Thoracic aorta (tissue), 2 donors: Measurements from ENCODE around the gene R3HDM1. TPM values are rescaled to one million over a fixed set of nuclear protein-coding genes. Genes with fewer than 3 reads are reported as not detected.

Source experiments
- ATAC-seq: fragments of 150-250 bp; one replicate; pipeline ENCODE4 v1.8.0; 2017; ENCODE audit warnings: low read depth; ENCODE audit not compliant: insufficient number of reproducible peaks, low FRiP score
- DNase-seq: peaks from one replicate; pipeline ENCODE4 v3.0.0-alpha.2; 2020; ENCODE audit warnings: low spot score
- H3K27ac ChIP-seq, 2 donors: fragments of 200-600 bp; sonication (generic); 1 replicate in 1 of 2; 2 replicates in 1 of 2; pipeline ENCODE4 v1.5.1; 2016; ENCODE audit warnings: mild to moderate bottlenecking in 2 of 2, moderate library complexity in 2 of 2
- H3K27me3 ChIP-seq: fragments of 200-600 bp; sonication (generic); replicated peaks from 2 replicates; pipeline ENCODE4 v1.6.0; 2016; ENCODE audit warnings: mild to moderate bottlenecking; ENCODE audit not compliant: insufficient read depth
- H3K36me3 ChIP-seq: fragments of 200-600 bp; sonication (generic); one replicate; pipeline ENCODE4 v1.5.1; 2016
- H3K4me1 ChIP-seq, 2 donors: fragments of 200-600 bp; sonication (generic); 1 replicate in 1 of 2; 2 replicates in 1 of 2; pipeline versions ENCODE4 v1.5.1 to v1.6.0; 2016; ENCODE audit warnings: low read depth in 2 of 2, mild to moderate bottlenecking in 1 of 2; ENCODE audit not compliant: control insufficient read depth in 1 of 2
- H3K4me3 ChIP-seq: fragments of 200-600 bp; sonication (generic); 2 replicates; pipeline ENCODE4 v1.5.1; 2016; ENCODE audit warnings: mild to moderate bottlenecking
- H3K9me3 ChIP-seq: fragments of 200-600 bp; sonication (generic); 2 replicates; pipeline ENCODE4 v1.5.1; 2016
- CTCF ChIP-seq: fragments of 200-600 bp; sonication (generic); IDR thresholded peaks from one replicate; pipeline ENCODE4 v1.5.1; 2019; ENCODE audit warnings: antibody characterized with exemption
- total RNA-seq, 2 donors: library from RNA; depleted of rRNA; stranded (reverse); fragments of >200 nt; gene quantifications; one replicate each; pipeline versions ENCODE4 v1.1.0 to v1.2.3, GENCODE V29; 2016

R3HDM1 gene
- total RNA-seq, 2 donors from 2014 or later, result 29.8 to 76.6 TPM

GRCh38 chr2:135676031-135676430, 144.7 kb downstream of the R3HDM1 start:
- DNase-seq (no peak), ATAC-seq (no peak)
- Histone ChIP-seq H3K4me3 (no peak overlapping the region), H3K27ac (no peak overlapping the region), H3K27me3 (no peaks in the 10 kb centered on the region), H3K4me1 (peaks cover 0 to 2% of the 10 kb centered on the region in 2 donors), H3K9me3 (no peaks in the 10 kb centered on the region), H3K36me3 (peaks cover 13% of the 10 kb centered on the region)
- no peak for TF ChIP-seq CTCF

GRCh38 chr2:135679125-135679524, 147.8 kb downstream of the R3HDM1 start:
- Histone ChIP-seq H3K36me3 (peaks cover 9% of the 10 kb centered on the region), H3K9me3 (no peaks in the 10 kb centered on the region), H3K27me3 (no peaks in the 10 kb centered on the region), H3K4me3 (no peak overlapping the region), H3K4me1 (peaks cover 0 to 2% of the 10 kb centered on the region in 2 donors), H3K27ac (no peak overlapping the region)
- no peak for TF ChIP-seq CTCF
- DNase-seq (no peak), ATAC-seq (no peak)

GRCh38 chr2:135685361-135685760, 154.1 kb downstream of the R3HDM1 start:
- Histone ChIP-seq H3K4me1 (no peaks in the 10 kb centered on the region), H3K36me3 (peaks cover 2% of the 10 kb centered on the region), H3K9me3 (no peaks in the 10 kb centered on the region), H3K27me3 (no peaks in the 10 kb centered on the region), H3K4me3 (no peak overlapping the region), H3K27ac (no peak overlapping the region)
- no peak for ATAC-seq
- DNase-seq, result no peak
- TF ChIP-seq CTCF, result no peak

GRCh38 chr2:135688978-135689377, 157.7 kb downstream of the R3HDM1 start:
- no peak for TF ChIP-seq CTCF
- ATAC-seq, result no peak
- DNase-seq, result no peak
- H3K4me1 ChIP-seq, result no peaks in the 10 kb centered on the region
- H3K4me3 ChIP-seq, result no peak overlapping the region
- no peak overlapping the region for H3K27ac ChIP-seq
- no peaks in the 10 kb centered on the region for H3K27me3 ChIP-seq
- H3K9me3 ChIP-seq, result no peaks in the 10 kb centered on the region
- no peaks in the 10 kb centered on the region for H3K36me3 ChIP-seq

GRCh38 chr2:135689679-135690078, 158.4 kb downstream of the R3HDM1 start:
- no peaks in the 10 kb centered on the region for H3K4me1 ChIP-seq
- DNase-seq (no peak), ATAC-seq (no peak)

More at GRCh38 chr2:135689679-135690078, 158.4 kb downstream of the R3HDM1 start:
- Histone ChIP-seq H3K27me3 (no peaks in the 10 kb centered on the region), H3K36me3 (no peaks in the 10 kb centered on the region), H3K9me3 (no peaks in the 10 kb centered on the region), H3K4me3 (no peak overlapping the region), H3K27ac (no peak overlapping the region)
- no peak for TF ChIP-seq CTCF
